H9 (cell line): ENCODE results near the gene FXYD4. TPM values are rescaled to one million over a fixed set of nuclear protein-coding genes. Genes with fewer than 3 reads are reported as not detected.

ENCODE experiments used
- DNase-seq: peaks from one replicate; pipeline ENCODE4 v3.0.0-alpha.2; 2017
- H2AFZ ChIP-seq: one replicate; pipeline ENCODE4 v1.6.1; 2013; ENCODE audit warnings: mild to moderate bottlenecking, low read length, control low read depth, moderate library complexity
- H2AK5ac ChIP-seq: 2 replicates; pipeline ENCODE4 v1.6.1; 2013; ENCODE audit warnings: low read length, control low read depth, mixed read lengths; ENCODE audit not compliant: insufficient read length
- H2BK120ac ChIP-seq: one replicate; pipeline ENCODE4 v1.6.1; 2013; ENCODE audit warnings: low read depth, mild to moderate bottlenecking, low read length, control low read depth, inconsistent platforms; ENCODE audit not compliant: poor library complexity, severe bottlenecking
- H2BK12ac ChIP-seq: 2 replicates; pipeline ENCODE4 v1.6.1; 2013; ENCODE audit warnings: low read length, control low read depth, mixed read lengths, low read depth; ENCODE audit not compliant: insufficient read length
- H2BK15ac ChIP-seq: 2 replicates; pipeline ENCODE4 v1.6.1; 2013; ENCODE audit warnings: low read depth, low read length, control low read depth
- H2BK20ac ChIP-seq: one replicate; pipeline ENCODE4 v1.6.1; 2013; ENCODE audit warnings: low read depth, mild to moderate bottlenecking, low read length, control low read depth, inconsistent platforms; ENCODE audit not compliant: poor library complexity, severe bottlenecking
- H2BK5ac ChIP-seq: 2 replicates; pipeline ENCODE4 v1.6.1; 2013; ENCODE audit warnings: low read length, control low read depth, mixed read lengths; ENCODE audit not compliant: insufficient read length
- H3K14ac ChIP-seq: 2 replicates; pipeline ENCODE4 v1.6.1; 2013; ENCODE audit warnings: low read length, control low read depth; ENCODE audit not compliant: insufficient read depth
- H3K18ac ChIP-seq: 2 replicates; pipeline ENCODE4 v1.6.1; 2013; ENCODE audit warnings: low read depth, mild to moderate bottlenecking, mixed read lengths, low read length, control low read depth; ENCODE audit not compliant: insufficient read length
- H3K23ac ChIP-seq: 2 replicates; pipeline ENCODE4 v1.6.1; 2013; ENCODE audit warnings: low read length, control low read depth, mixed read lengths, low read depth; ENCODE audit not compliant: insufficient read length
- H3K23me2 ChIP-seq: 2 replicates; pipeline ENCODE4 v1.6.1; 2013; ENCODE audit warnings: low read depth, mild to moderate bottlenecking, mixed read lengths, low read length, control low read depth; ENCODE audit not compliant: insufficient read length, poor library complexity, severe bottlenecking
- H3K27ac ChIP-seq: 2 replicates; pipeline ENCODE4 v1.5.1; 2013; ENCODE audit warnings: low read length, control low read depth, mixed read lengths, low read depth; ENCODE audit not compliant: insufficient read length
- H3K27me3 ChIP-seq: 2 replicates; pipeline ENCODE4 v1.6.1; 2013; ENCODE audit warnings: low read length, control low read depth, inconsistent platforms; ENCODE audit not compliant: insufficient read depth
- H3K4ac ChIP-seq: 2 replicates; pipeline ENCODE4 v1.6.1; 2013; ENCODE audit warnings: low read depth, mild to moderate bottlenecking, control low read depth, inconsistent platforms, low read length, moderate library complexity
- H3K4me1 ChIP-seq: 2 replicates; pipeline ENCODE4 v1.6.1; 2013; ENCODE audit warnings: low read length, control low read depth, inconsistent platforms; ENCODE audit not compliant: insufficient read depth
- H3K4me2 ChIP-seq: 2 replicates; pipeline ENCODE4 v1.6.1; 2013; ENCODE audit warnings: low read length, control low read depth, mixed read lengths; ENCODE audit not compliant: insufficient read length, insufficient read depth
- H3K56ac ChIP-seq: 2 replicates; pipeline ENCODE4 v1.6.1; 2013; ENCODE audit warnings: low read depth, mild to moderate bottlenecking, mixed read lengths, low read length, control low read depth; ENCODE audit not compliant: insufficient read length
- H3K79me1 ChIP-seq: 2 replicates; pipeline ENCODE4 v1.6.1; 2013; ENCODE audit warnings: low read depth, mild to moderate bottlenecking, moderate library complexity, low read length, control low read depth, inconsistent platforms; ENCODE audit not compliant: insufficient read depth, poor library complexity, severe bottlenecking
- H3K79me2 ChIP-seq: 2 replicates; pipeline ENCODE4 v1.6.1; 2013; ENCODE audit warnings: low read length, control low read depth, inconsistent platforms; ENCODE audit not compliant: insufficient read depth
- H3K9ac ChIP-seq: 2 replicates; pipeline ENCODE4 v1.6.1; 2013; ENCODE audit warnings: low read length, control low read depth, mixed read lengths; ENCODE audit not compliant: insufficient read length; ENCODE audit errors: extremely low read depth
- H3K9me3 ChIP-seq: one replicate; pipeline ENCODE4 v1.6.1; 2013; ENCODE audit warnings: low read depth, low read length, inconsistent platforms; ENCODE audit not compliant: control insufficient read depth
- H3T11ph ChIP-seq: one replicate; pipeline ENCODE4 v1.6.1; 2013; ENCODE audit warnings: mild to moderate bottlenecking, low read length, control low read depth, inconsistent platforms
- H4K20me1 ChIP-seq: one replicate; pipeline ENCODE4 v1.6.1; 2013; ENCODE audit not compliant: control insufficient read depth, insufficient read length, insufficient read depth
- H4K5ac ChIP-seq: 2 replicates; pipeline ENCODE4 v1.6.1; 2013; ENCODE audit warnings: low read depth, mild to moderate bottlenecking, mixed read lengths, low read length, control low read depth; ENCODE audit not compliant: insufficient read length
- H4K8ac ChIP-seq: replicated peaks from 2 replicates; pipeline ENCODE4 v1.6.1; 2013; ENCODE audit warnings: low read length, control low read depth, mixed read lengths, low read depth; ENCODE audit not compliant: insufficient read length
- H4K91ac ChIP-seq: 2 replicates; pipeline ENCODE4 v1.6.1; 2013; ENCODE audit warnings: low read depth, mild to moderate bottlenecking, moderate library complexity, mixed read lengths, low read length, control low read depth; ENCODE audit not compliant: insufficient read length
- H3K27ac Mint-ChIP-seq, 3 experiments: 2 replicates in 2 of 3; 3 replicates in 1 of 3; pipeline ENCODE4 v1.8.0; 2020 to 2021; ENCODE audit warnings: mixed read lengths in 3 of 3, mild to moderate bottlenecking in 1 of 3, moderate library complexity in 1 of 3
- H3K27me3 Mint-ChIP-seq: 2 replicates; pipeline ENCODE4 v1.8.0; 2021; ENCODE audit warnings: low read depth, mild to moderate bottlenecking, moderate library complexity, mixed read lengths
- H3K36me3 Mint-ChIP-seq, 3 experiments: 2 replicates in 2 of 3; 3 replicates in 1 of 3; pipeline ENCODE4 v1.8.0; 2020 to 2021; ENCODE audit warnings: low read depth in 3 of 3, mixed read lengths in 3 of 3; ENCODE audit not compliant: insufficient read depth in 1 of 3
- H3K4me1 Mint-ChIP-seq, 2 experiments: 2 replicates each; pipeline ENCODE4 v1.8.0; 2020; ENCODE audit warnings: mixed read lengths in 2 of 2
- H3K4me3 Mint-ChIP-seq, 2 experiments: 2 replicates in 1 of 2; 3 replicates in 1 of 2; pipeline ENCODE4 v1.8.0; 2020 to 2021; ENCODE audit warnings: mild to moderate bottlenecking in 2 of 2, mixed read lengths in 2 of 2, moderate library complexity in 1 of 2
- H3K9me3 Mint-ChIP-seq, 2 experiments: 2 replicates in 1 of 2; 3 replicates in 1 of 2; pipeline ENCODE4 v1.8.0; 2020; ENCODE audit warnings: mild to moderate bottlenecking in 2 of 2, mixed read lengths in 2 of 2, moderate library complexity in 1 of 2
- WGBS: extraction: QIAGEN DNeasy Blood & Tissue Kit; methylation state at CpG from one replicate; pipeline ENCODE4 v1.1.7; 2013; ENCODE audit warnings: missing lambda C conversion rate, low lambda C conversion rate, mixed read lengths; ENCODE audit not compliant: insufficient read length; ENCODE audit errors: extremely low coverage; 5-methylcytosine and 5-hydroxymethylcytosine counted together
- total RNA-seq: library from RNA; stranded (reverse); gene quantifications from 2 replicates; pipeline ENCODE4 v1.2.1, GENCODE V29; 2021
- TF ChIP-seq, protein P1 (sequence below): fragments of 200-600 bp; sonication (generic); conservative IDR thresholded peaks from 3 replicates; pipeline ENCODE4 v1.8.0; 2021; ENCODE audit warnings: antibody characterized with exemption, mild to moderate bottlenecking

Gene FXYD4
- total RNA-seq, 1 experiment from 2014 or later, result not detected

DNA sequence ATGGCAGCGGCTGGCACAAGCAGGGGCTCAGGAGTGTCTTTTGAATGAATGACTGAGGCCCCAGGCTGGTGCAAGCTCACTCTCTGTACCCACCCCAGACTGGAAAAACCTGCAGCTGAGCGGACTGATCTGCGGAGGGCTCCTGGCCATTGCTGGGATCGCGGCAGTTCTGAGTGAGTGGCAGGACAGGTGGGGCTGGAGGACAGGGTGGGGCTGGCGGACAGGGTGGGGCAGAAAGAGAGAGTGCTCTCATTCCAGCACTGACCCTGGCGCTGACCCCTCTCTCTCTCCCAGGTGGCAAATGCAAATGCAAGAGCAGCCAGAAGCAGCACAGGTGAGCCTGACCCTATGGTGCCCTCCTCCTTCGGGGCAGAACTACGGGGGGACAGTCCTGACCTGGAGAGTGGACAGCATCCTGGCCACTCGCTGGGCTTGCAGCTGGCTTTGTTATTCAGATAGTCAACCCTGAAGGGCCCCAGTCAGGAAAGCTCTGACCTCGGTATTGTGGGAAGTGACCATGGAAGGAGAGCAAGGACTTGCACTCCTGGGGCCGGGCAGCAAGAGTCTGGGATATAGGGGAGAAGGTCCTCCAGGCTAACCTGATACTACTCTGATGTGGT, 4.1 kb downstream of the FXYD4 start:
- Mint-ChIP-seq H3K4me3 (no peak overlapping the region), H3K36me3 (no peaks in the 10 kb centered on the region), H3K9me3 (no peaks in the 10 kb centered on the region; a peak in 1 of 5 replicates), H3K27ac (no peak overlapping the region), H3K27me3 (peaks cover 8% of the 10 kb centered on the region), H3K4me1 (peaks cover 44 to 47% of the 10 kb centered on the region in 2 experiments)
- no peak overlapping the region for H3K23ac ChIP-seq
- H3K56ac ChIP-seq, result no peak overlapping the region
- no CpG with 5 or more reads among the region's 12 CpGs for WGBS
- no peak overlapping the region for H2AK5ac ChIP-seq
- H3K4me2 ChIP-seq, result no peak overlapping the region
- no peak overlapping the region for H4K91ac ChIP-seq
- H4K20me1 ChIP-seq, result no peaks in the 10 kb centered on the region
- no peak overlapping the region for H2BK120ac ChIP-seq
- no peaks in the 10 kb centered on the region for H3K9me3 ChIP-seq
- H3K27ac ChIP-seq, result no peak overlapping the region
- no peak overlapping the region for H4K8ac ChIP-seq
- H2BK5ac ChIP-seq, result no peak overlapping the region
- no peak overlapping the region for H2BK20ac ChIP-seq
- peak overlapping the region; percentile 3 for H3K18ac ChIP-seq
- H3K4ac ChIP-seq, result no peak overlapping the region
- no peak overlapping the region; the same call in 1 of the 2 replicates for H3K14ac ChIP-seq
- H3K23me2 ChIP-seq, result no peaks in the 10 kb centered on the region
- H3T11ph ChIP-seq, result no peak overlapping the region
- no peak overlapping the region for H4K5ac ChIP-seq
- no peak overlapping the region for H2BK12ac ChIP-seq
- H3K79me1 ChIP-seq, result no peaks in the 10 kb centered on the region
- TF ChIP-seq, protein P1, sequence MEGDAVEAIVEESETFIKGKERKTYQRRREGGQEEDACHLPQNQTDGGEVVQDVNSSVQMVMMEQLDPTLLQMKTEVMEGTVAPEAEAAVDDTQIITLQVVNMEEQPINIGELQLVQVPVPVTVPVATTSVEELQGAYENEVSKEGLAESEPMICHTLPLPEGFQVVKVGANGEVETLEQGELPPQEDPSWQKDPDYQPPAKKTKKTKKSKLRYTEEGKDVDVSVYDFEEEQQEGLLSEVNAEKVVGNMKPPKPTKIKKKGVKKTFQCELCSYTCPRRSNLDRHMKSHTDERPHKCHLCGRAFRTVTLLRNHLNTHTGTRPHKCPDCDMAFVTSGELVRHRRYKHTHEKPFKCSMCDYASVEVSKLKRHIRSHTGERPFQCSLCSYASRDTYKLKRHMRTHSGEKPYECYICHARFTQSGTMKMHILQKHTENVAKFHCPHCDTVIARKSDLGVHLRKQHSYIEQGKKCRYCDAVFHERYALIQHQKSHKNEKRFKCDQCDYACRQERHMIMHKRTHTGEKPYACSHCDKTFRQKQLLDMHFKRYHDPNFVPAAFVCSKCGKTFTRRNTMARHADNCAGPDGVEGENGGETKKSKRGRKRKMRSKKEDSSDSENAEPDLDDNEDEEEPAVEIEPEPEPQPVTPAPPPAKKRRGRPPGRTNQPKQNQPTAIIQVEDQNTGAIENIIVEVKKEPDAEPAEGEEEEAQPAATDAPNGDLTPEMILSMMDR, result no peak
- no peak overlapping the region for H3K9ac ChIP-seq
- no peak overlapping the region for H2BK15ac ChIP-seq
- H3K27me3 ChIP-seq, result no peaks in the 10 kb centered on the region
- H3K79me2 ChIP-seq, result no peaks in the 10 kb centered on the region
- H2AFZ ChIP-seq, result no peak overlapping the region
- DNase-seq, result no peak
- no peaks in the 10 kb centered on the region for H3K4me1 ChIP-seq
